ENCODE data around the gene ZNF77.
A peak's percentile ranks its signal among the peaks of the same experiment; 100 is the strongest.
"Not testable (repeated sequence)": the region's sequence is repeated elsewhere in the genome, so short reads cannot be mapped to it uniquely, and the experiment has no call there.

ZNF77 gene

GRCh38 chr19:2942928-2943640 lies 1.7 kb downstream of the ZNF77 start:
- no peak for TF ChIP-seq KLF8 (tag by site-specific recombination; IDR thresholded peaks at IDR 0.05)
- no peak for TF ChIP-seq ZNF585B (tag by site-specific recombination; IDR thresholded peaks at IDR 0.05)
- no peak for TF ChIP-seq MYNN (tag by site-specific recombination; IDR thresholded peaks at IDR 0.05; ENCODE audit: borderline replicate concordance)
- TF ChIP-seq ZNF660 (tag by site-specific recombination; IDR thresholded peaks at IDR 0.05) = no peak
- TF ChIP-seq YY2 (tag by site-specific recombination; IDR thresholded peaks at IDR 0.05) = no peak
- no peak for TF ChIP-seq ZIC2 (tag by site-specific recombination; IDR thresholded peaks at IDR 0.05)
- no peak for TF ChIP-seq ZNF366 (tag by site-specific recombination; conservative IDR thresholded peaks at IDR 0.05)
- no peak for TF ChIP-seq ZNF266 (tag by site-specific recombination; IDR thresholded peaks at IDR 0.05; ENCODE audit: low read depth)
- H3K27ac ChIP-seq (ENCODE audit: extremely low read depth, low read depth, low read length) = no peak overlapping the region
- H3K4me1 ChIP-seq (ENCODE audit: control insufficient read depth, insufficient read depth, low read length) = no peaks in the 10 kb centered on the region; the same call in 1 of the 2 replicates
- POLR2A ChIA-PET = interaction anchor here (0.5 to 1.9 kb wide), 3 partner anchors 8 to 304 kb away, joined by 3 to 5 read pairs (median 5); no protein-coding TSS in a partner anchor
- peaks cover 7 to 15% of the 10 kb centered on the region in 2 experiments; a peak in 2 of 3 replicates for H3K36me3 ChIP-seq (ENCODE audit: control insufficient read depth in 2 of 2, insufficient read depth in 1 of 2, low read length in 2 of 2)
- no peaks in the 10 kb centered on the region for H3K9me3 ChIP-seq (ENCODE audit: control insufficient read depth, insufficient read depth, low read depth, low read length)
- CTCF ChIA-PET = interaction anchor here (0.6 kb wide), 2 partner anchors 30 to 117 kb away, joined by 3 read pairs; no protein-coding TSS in a partner anchor
- no peak overlapping the region for H3K4me3 ChIP-seq (ENCODE audit: low read depth, low read length)

GRCh38 chr19:2935863-2936262 lies 8.9 kb downstream of the ZNF77 start:
- CTCF ChIA-PET = interaction anchor here (1.8 kb wide), 1 partner anchor 12 kb away, joined by 5 read pairs; no protein-coding TSS in a partner anchor
- H3K27ac ChIP-seq (ENCODE audit: extremely low read depth, low read depth, low read length); H3K9me3 ChIP-seq (ENCODE audit: control insufficient read depth, insufficient read depth, low read depth, low read length); H3K4me3 ChIP-seq (ENCODE audit: low read depth, low read length); H3K4me1 ChIP-seq (ENCODE audit: control insufficient read depth, insufficient read depth, low read length); POLR2A ChIA-PET: not testable (repeated sequence)
- H3K36me3 ChIP-seq (ENCODE audit: control insufficient read depth in 2 of 2, insufficient read depth in 1 of 2, low read length in 2 of 2) = peaks cover 7 to 62% of the 10 kb centered on the region in 2 experiments; a peak in 2 of 3 replicates

- no peaks in the 10 kb centered on the region for H3K4me1 ChIP-seq (ENCODE audit: control insufficient read depth, insufficient read depth, low read length)
- POLR2A ChIA-PET = interaction anchor here (0.7 kb wide), 1 partner anchor 47 kb away, joined by 3 read pairs; no protein-coding TSS in a partner anchor
- peaks cover 0 to 52% of the 10 kb centered on the region in 2 experiments; a peak in 2 of 3 replicates for H3K36me3 ChIP-seq (ENCODE audit: control insufficient read depth in 2 of 2, insufficient read depth in 1 of 2, low read length in 2 of 2)
- no peak overlapping the region for H3K4me3 ChIP-seq (ENCODE audit: low read depth, low read length)
- CTCF ChIA-PET = no interaction called here
- no peaks in the 10 kb centered on the region for H3K9me3 ChIP-seq (ENCODE audit: control insufficient read depth, insufficient read depth, low read depth, low read length)
- H3K27ac ChIP-seq (ENCODE audit: extremely low read depth, low read depth, low read length) = no peak overlapping the region
- TF ChIP-seq ZNF280C (tag by site-specific recombination; IDR thresholded peaks at IDR 0.05) = peak; percentile 94; the same call in 1 of the 2 replicates
- TF ChIP-seq ZNF626 (tag by site-specific recombination; IDR thresholded peaks at IDR 0.05) = peak; percentile 50; the same call in 1 of the 2 replicates
- TF ChIP-seq ZXDB (tag by site-specific recombination; IDR thresholded peaks at IDR 0.05) = 0 out of 2 replicates have a peak, but pooled peaks have one; percentile 22
- no peak for TF ChIP-seq KLF9 (tag by site-specific recombination; IDR thresholded peaks at IDR 0.05; ENCODE audit: low read depth)
- TF ChIP-seq ZNF558 (tag by site-specific recombination; IDR thresholded peaks at IDR 0.05) = peak; percentile 80
- TF ChIP-seq ZIC2 (tag by site-specific recombination; IDR thresholded peaks at IDR 0.05) = no peak
- TF ChIP-seq SETDB1 (IDR thresholded peaks at IDR 0.05; ENCODE audit: insufficient read length, low read length) = peak; percentile 100
- no peak for TF ChIP-seq ZNF274 (IDR thresholded peaks at IDR 0.05; ENCODE audit: low read length)
- TF ChIP-seq ZNF274 (tag by site-specific recombination; IDR thresholded peaks at IDR 0.05; ENCODE audit: borderline replicate concordance) = peak; percentile 89; the same call in 1 of the 2 replicates
- 0 out of 2 replicates have a peak, but pooled peaks have one; percentile 28 for TF ChIP-seq ZNF24 (tag by site-specific recombination; IDR thresholded peaks at IDR 0.05)
- peak; percentile 43; the same call in 1 of the 2 replicates for TF ChIP-seq ZNF518A (tag by site-specific recombination; conservative IDR thresholded peaks at IDR 0.05; ENCODE audit: low read depth)
- peak; percentile 98 for TF ChIP-seq ZNF280D (tag by site-specific recombination; IDR thresholded peaks at IDR 0.05)
- TF ChIP-seq TRIM28 (IDR thresholded peaks at IDR 0.05; ENCODE audit: borderline replicate concordance, low read length) = peak; percentile 90; the same call in 1 of the 2 replicates
These were observed 11.3 kb downstream of the ZNF77 start for GRCh38 chr19:2933490-2933910.

Measured in HEK293 (cell line).